Esophagus squamous epithelium (tissue), 4 donors: ENCODE results near the gene MAP9.

Experiments
- POLR2A ChIP-seq, 4 donors: fragments of 450-650 bp; IDR thresholded peaks; one replicate each; pipeline ENCODE4 v1.6.1; 2017; ENCODE audit warnings: antibody characterized with exemption in 4 of 4, mild to moderate bottlenecking in 4 of 4, moderate library complexity in 3 of 4
- TF ChIP-seq, protein P1 (sequence below), 6 experiments: fragments of 450-650 bp in 4 of 6; fragments of 200-600 bp in 2 of 6; sonication (generic) in 2 of 6; IDR thresholded peaks; one replicate each; pipeline ENCODE4 v1.5.1; 2016 to 2019; ENCODE audit warnings: antibody characterized with exemption in 6 of 6, mild to moderate bottlenecking in 4 of 6, moderate library complexity in 4 of 6

DNA sequence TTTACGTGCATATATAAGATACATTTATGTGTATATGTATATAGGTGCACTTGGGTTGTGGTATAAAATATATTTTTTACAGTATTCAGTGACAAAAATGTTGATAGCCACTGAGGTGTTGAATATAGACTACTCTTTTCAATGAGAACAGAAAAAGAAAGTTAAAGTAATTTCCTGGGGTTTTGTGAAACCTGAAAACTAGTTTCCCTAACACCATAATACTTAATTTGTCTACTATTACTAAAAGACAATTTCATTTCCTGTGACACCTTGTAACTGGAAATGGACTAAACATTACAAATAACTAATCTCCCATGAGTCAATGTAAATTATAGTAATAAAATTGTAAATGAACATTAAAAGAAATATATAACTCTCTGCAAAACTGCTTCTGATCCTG is 32.0 kb upstream of the MAP9 start:
- no peak for TF ChIP-seq POLR2A (IDR thresholded peaks at IDR 0.05)
- TF ChIP-seq, protein P1, sequence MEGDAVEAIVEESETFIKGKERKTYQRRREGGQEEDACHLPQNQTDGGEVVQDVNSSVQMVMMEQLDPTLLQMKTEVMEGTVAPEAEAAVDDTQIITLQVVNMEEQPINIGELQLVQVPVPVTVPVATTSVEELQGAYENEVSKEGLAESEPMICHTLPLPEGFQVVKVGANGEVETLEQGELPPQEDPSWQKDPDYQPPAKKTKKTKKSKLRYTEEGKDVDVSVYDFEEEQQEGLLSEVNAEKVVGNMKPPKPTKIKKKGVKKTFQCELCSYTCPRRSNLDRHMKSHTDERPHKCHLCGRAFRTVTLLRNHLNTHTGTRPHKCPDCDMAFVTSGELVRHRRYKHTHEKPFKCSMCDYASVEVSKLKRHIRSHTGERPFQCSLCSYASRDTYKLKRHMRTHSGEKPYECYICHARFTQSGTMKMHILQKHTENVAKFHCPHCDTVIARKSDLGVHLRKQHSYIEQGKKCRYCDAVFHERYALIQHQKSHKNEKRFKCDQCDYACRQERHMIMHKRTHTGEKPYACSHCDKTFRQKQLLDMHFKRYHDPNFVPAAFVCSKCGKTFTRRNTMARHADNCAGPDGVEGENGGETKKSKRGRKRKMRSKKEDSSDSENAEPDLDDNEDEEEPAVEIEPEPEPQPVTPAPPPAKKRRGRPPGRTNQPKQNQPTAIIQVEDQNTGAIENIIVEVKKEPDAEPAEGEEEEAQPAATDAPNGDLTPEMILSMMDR (IDR thresholded peaks at IDR 0.05), result no peak
